Esophagus muscularis mucosa (tissue), 4 donors: ENCODE results near the gene NHLRC2.

ENCODE experiments used
- CTCF ChIP-seq, 3 experiments: fragments of 200-600 bp in 2 of 3; fragments of 450-650 bp in 1 of 3; sonication (generic) in 2 of 3; IDR thresholded peaks; one replicate each; pipeline ENCODE4 v1.5.1; 2017 to 2019; ENCODE audit warnings: antibody characterized with exemption in 3 of 3, mild to moderate bottlenecking in 2 of 3, moderate library complexity in 1 of 3
- EP300 ChIP-seq: sonication (generic); formaldehyde crosslinking; IDR thresholded peaks from one replicate; pipeline ENCODE4 v1.6.1; 2017; ENCODE audit warnings: antibody characterized with exemption
- POLR2A ChIP-seq: fragments of 450-650 bp; IDR thresholded peaks from one replicate; pipeline ENCODE4 v1.6.1; 2017; ENCODE audit warnings: antibody characterized with exemption, moderate library complexity, mild to moderate bottlenecking, low read depth
- POLR2AphosphoS5 ChIP-seq, 2 donors: sonication (generic); formaldehyde crosslinking; IDR thresholded peaks; one replicate each; pipeline ENCODE4 v1.6.1; 2017; ENCODE audit warnings: antibody characterized with exemption in 2 of 2

- TF ChIP-seq CTCF (IDR thresholded peaks at IDR 0.05) (no peak), POLR2A (no peak), EP300 (no peak), POLR2AphosphoS5 (IDR thresholded peaks at IDR 0.05) (no peak)
Observed at GRCh38 chr10:113894581-113894980, 40.1 kb downstream of the NHLRC2 start.
